Mammary epithelial cell (primary cell): ENCODE data around the gene EPO.

Experiments
- EZH2 ChIP-seq: IDR thresholded peaks from 2 replicates; pipeline ENCODE4 v1.6.1; 2012; ENCODE audit warnings: low read length, inconsistent platforms, borderline replicate concordance
- TF ChIP-seq, protein P1 (sequence below), 2 donors: IDR thresholded peaks in 1 of 2; conservative IDR thresholded peaks in 1 of 2; 2 replicates each; pipeline ENCODE4 v1.5.1; 2011 to 2012; ENCODE audit warnings: inconsistent platforms in 2 of 2, low read length in 2 of 2, mild to moderate bottlenecking in 2 of 2, control low read depth in 1 of 2, low read depth in 1 of 2; ENCODE audit not compliant: insufficient read depth in 1 of 2; ENCODE audit errors: extremely low read depth in 1 of 2

DNA sequence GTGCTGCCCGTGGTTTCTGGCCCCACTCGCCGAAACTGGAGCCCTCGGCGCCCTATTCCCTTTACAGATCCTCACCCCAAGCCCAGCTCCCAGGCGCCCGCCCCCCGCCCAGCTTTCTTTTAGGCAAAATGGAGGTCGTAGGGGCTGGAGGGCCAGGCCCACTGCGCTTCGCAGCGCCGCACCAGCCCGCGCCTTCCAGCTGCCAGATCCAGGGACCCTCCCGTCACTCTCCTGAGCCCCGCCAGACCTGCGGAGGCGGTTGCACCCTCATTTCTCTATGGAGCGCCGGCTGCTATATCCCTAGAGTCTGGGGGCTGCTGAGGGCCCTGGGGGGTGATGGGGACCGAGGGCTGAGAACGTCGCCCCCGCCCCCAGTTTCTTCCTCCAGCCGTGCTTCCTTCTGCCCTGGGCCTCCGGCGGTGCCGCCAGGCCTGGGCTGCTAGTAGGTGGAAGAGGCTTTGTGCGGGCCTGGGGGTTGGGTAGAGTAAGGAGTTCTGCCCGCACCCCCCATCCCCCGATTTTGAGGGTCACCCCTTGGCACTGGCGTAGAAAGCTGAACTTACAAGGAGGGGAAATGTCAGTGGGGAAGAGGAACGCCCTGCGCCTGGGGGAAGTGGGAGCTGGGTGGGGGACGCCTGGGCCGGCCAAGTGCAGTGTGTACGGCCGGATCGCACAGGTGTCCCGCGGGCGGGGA lies 45.7 kb upstream of the EPO start:
- TF ChIP-seq, protein P1, sequence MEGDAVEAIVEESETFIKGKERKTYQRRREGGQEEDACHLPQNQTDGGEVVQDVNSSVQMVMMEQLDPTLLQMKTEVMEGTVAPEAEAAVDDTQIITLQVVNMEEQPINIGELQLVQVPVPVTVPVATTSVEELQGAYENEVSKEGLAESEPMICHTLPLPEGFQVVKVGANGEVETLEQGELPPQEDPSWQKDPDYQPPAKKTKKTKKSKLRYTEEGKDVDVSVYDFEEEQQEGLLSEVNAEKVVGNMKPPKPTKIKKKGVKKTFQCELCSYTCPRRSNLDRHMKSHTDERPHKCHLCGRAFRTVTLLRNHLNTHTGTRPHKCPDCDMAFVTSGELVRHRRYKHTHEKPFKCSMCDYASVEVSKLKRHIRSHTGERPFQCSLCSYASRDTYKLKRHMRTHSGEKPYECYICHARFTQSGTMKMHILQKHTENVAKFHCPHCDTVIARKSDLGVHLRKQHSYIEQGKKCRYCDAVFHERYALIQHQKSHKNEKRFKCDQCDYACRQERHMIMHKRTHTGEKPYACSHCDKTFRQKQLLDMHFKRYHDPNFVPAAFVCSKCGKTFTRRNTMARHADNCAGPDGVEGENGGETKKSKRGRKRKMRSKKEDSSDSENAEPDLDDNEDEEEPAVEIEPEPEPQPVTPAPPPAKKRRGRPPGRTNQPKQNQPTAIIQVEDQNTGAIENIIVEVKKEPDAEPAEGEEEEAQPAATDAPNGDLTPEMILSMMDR (conservative IDR thresholded peaks at IDR 0.05 in 1 of 2, IDR thresholded peaks at IDR 0.05 in 1 of 2; ENCODE audit: extremely low read depth in 1 of 2, insufficient read depth in 1 of 2, low read depth in 1 of 2, low read length in 2 of 2): no peak
- TF ChIP-seq EZH2: no peak
